ENCODE measurements around the gene CREB5.

The CREB5 gene

DNA sequence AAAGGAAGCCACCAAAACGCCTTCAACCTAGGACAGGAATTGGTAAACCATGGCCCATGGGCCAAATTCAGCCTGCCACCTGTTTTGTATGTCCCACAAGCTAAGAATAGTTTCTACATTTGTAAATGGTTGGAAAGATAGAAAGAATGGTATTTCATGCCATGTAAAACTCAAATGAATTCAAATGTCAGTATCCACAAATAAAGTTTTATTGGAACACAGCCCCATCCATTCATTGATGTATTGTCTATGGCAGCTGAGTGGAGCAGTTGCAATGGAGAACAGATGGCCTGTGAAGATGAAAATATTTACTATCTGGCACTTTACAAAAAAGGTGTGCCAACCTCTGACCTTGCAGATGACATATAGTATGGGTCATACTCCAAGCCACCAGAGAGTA lies 236.9 kb downstream of the CREB5 start:
- DNase-seq: no peak

DNA sequence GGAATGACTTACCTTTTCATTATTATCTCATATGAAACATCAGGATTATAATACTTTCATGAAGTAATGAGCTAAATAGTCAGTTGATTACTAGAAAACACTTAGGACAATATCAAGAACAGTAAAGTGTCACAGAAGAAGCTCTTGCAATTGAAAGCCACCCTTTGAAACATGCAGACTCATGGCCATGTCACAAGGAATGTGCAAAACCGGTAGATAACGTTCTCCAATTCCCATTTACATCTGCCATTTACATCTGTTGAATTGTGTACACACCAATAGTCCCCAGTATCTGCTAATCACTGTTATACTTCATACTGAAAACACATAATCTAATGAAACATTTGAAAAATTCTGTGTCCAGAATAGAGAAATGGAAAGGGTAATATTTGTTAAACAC lies 237.5 kb downstream of the CREB5 start:
- DNase-seq: no peak

DNA sequence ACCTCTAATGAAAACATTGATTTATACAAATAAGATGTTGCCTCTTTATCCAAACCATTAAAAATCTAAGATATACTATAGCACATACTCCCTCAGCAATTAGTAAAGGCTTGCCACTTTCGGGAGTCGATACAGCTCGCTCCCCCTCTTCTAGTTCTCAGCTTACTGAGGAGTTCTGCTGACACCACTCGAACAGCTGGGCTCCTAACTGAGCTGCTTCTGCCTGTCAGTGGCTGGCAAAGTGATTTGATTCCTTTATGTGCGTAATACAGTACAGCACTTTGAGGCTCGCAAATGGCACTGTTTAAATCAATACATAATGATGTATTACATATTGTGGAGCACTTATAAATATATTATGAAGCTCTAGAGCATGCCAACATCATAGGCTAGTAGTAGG lies 241.8 kb downstream of the CREB5 start:
- DNase-seq: no peak

DNA sequence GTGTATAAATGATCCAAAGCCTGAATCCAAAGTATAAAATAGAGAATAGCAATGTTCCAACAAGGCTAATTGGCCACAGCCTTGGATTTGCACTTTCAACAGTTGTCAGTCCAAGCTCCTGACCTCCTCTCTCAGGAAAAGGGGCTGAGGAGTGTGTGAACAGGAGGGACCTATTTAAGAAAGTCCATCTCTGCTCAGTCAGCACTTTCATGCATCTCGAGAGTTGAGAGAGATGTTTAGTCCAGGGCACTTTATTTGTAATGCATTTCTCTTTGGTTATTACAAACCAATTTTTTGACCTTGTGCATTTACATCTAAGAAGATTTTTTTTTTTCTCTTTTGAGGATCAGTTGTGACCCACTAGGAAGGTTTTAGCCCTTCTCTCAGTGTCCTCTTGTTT lies 244.2 kb downstream of the CREB5 start:
- no peak for DNase-seq

DNA sequence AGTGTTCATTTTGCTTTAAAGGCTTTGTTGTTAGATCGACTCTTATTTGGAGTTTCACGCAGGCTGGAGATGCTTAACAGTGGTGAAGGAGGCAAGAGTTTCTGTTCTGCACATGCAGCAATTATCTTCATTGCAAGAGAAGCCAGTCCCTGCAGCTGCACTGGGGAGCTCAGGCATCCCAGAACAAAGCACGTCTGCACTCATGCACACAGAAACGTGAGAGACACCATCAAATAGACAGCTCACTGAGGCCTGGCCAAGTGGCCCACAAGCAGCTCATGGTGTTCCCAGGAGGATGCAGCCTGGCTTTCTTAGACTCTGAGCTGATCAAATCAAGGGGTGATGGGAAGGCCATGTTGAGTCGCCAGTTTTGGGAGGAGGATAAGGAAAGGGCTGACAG lies 246.1 kb downstream of the CREB5 start:
- no peak for DNase-seq

DNA sequence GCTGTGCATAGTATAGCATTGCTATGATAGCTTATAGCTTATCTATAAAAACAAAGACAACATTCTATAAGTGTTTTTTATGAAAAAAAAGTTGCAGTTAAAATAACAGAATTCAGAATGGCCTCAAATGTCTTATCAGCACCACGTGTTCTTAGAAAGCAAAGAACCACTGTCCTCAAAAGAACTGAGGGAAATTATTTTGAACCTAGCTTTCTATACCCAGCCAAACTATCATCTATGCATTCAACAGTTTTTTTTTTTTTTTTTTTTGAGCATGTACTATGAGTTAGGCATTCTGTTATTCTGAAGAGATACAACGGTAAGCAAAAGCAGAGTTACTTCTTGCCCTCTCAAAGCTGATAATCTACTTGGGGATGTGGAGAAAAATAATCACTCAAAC lies 247.8 kb downstream of the CREB5 start:
- DNase-seq: no peak

DNA sequence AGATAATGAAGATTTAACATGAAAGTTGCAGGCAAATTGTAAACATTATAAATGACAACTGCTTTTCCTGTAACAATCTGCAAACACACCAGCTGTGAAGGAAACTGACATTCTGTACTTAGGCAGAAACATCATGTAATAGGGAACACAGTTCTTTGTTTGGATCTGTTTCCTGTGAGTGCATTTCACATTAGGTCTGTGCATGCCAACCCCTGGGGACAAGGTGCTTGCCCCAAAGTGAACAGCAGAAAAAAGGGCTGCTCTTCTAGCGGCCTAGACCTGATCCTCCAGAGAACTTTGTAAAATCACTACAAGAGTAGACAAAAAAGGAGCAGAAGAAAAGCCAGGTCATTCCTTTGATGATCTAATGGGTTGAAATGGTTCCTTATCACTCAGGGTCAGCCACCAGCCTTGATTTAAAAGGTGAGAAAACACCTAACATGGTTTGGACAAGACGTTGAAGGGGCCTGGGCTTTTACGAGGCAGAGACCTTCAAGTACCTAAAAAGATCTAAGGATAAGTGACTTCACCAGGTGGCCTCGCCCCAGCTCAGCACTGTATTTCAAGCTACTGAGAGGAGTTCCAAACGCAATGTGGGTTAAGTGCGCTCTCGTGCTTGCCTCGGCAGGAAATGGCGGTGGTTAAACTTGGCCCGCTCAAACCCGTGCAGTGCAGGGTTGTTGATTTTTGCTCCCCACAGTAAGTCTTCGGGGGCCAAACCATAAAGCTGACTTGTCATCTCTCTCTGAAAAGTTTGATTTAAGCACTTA lies 249.7 kb downstream of the CREB5 start:
- no peak for DNase-seq

DNA sequence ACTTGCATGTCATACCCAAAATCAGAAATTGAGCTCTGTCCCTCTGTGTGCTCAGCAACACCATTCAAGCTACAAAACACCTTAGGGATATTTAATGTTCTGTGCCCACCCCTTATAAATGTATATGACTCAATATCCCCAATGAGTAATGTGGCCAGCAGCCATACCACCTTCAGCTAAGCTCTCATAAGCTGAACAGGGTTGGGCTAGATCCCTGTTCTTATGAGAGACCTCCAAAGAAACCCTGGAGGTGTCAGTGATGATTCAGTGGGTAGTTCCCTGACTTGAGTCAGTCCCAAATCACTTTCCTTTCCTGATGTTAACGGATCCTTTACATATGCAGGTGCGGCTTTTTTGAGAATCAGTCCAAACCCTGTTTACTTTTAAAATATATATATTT lies 253.8 kb downstream of the CREB5 start:
- DNase-seq: no peak

DNA sequence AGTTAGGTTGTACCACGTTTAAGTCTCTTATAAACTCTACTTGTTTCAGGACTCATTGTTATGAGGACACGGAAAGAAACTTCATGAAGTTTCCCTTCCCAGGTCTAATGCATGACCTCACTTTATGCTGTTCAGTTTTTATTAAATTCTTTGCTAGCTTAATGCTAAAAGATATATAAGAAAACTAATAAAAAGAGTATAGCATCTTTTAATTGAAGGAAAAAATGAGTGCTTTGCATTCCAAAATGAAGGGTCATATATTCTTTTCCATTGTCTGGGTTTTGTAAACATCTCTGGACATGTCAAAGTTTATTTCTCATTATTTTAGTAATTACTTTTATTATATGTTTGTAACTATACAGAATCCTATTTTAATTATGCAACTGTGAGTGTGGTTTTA lies 255.8 kb downstream of the CREB5 start:
- DNase-seq: no peak

DNA sequence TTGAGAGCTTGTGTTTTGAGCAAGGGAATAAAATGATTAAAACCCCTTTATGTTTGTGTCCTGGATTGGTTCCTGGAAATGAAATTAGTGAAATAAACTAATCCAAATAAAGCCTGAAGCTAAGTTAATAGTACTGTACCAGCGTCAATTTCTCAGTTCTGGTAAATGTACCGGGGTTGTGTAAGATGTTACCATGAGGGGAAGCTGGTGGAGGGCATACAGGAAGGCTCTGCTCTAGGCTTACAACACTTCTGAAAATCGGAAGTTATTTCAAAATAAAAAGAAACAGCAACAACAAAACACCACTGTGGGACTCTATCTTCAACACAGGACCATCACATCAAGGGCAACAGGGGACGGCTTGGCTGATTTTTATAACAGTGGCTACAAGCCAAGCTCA lies 257.0 kb downstream of the CREB5 start:
- DNase-seq: no peak

DNA sequence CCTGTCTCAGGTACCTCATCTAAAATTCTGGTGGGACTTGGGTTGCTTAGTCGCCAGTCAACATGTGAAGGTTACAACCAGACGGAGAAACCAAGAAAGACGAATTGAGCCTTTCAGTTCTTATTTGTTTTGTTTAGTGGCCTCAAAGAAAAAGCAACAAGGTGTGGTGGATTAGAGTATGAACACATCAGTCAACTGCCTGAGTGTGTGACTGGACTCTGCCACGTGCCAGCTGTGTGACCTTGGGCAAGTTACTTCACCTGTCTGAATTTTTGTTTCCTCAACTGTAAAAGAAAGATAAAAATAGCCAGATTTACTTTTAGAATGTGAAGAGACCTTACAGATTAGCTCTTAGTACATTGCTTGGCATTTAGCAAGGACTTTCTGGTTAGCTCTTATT lies 259.2 kb downstream of the CREB5 start:
- DNase-seq: no peak

DNA sequence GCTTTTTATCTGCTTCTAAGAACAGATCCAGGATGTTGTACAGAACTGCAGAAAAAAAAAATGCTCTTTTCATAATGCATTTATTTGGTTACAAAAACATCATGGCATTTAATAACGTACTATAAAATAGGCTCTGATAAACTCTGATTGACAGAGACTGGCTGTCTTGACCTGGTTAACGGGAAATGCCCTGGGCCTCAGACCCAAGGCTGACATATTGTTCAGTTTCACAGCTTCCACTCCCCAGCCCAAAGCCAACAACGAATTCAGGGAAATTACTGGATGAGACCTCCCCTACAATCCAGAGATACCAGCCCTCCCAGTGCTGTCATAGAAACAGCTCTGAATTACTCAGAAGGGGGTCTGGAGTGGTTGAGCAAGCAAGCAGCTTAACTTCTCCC lies 260.1 kb downstream of the CREB5 start:
- DNase-seq: peak; percentile 15

DNA sequence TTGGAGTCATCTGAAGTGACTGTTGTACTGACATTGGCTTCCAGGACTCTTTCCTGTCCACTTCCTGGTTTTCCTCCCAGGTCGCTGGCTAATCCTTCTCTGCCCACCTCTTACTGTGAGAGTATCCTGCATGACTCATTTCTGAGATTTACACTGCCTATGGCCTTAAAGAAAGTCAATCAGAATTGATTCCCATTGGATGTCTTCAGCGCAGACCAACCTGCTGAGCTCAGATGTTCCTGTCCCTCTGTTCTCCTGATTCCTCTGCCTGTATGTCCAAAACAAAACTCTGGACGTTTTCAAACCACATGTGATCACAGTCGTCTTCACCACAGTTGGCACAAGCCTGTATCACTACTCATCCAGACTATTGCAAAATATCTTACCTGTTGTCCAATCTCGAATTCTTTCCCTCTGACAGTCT lies 262.1 kb downstream of the CREB5 start:
- no peak for DNase-seq

DNA sequence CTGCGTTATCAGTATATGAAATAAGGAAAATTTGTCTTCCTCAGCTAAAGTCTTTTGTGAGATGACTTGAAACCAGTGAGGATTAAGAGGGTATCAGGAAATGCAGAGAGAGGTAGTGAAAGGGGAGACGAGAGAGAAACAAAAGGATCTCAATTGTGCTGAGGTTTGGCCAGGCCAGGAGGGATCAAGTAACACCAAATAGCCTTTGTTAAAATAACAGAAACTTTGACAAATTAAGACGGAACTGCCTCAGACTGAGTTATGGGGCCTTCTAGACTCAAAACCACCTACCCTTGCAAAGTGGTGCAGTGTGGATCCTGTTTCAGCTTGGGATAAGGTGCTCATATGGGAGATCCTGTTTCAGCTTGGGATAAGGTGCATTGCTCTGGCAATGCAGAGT lies 263.1 kb downstream of the CREB5 start:
- DNase-seq: no peak

DNA sequence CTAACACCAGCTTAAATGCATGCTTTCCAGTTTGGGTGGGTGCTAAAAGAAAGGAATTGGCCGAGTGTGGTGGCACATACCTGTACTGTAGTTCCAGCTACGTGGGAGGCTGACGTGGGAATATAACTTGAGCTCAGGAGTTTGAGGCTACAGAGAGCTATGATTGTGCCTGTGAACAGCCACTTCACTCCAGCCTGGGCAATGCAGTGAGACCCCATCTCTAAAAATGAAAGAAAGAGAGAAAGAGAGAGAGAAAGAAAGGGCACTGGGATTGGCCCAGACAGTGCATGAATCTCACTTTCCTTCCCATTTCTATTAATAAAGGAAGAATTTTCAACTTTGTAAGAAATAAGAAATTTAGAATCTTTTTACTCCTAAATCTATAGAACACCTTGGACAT lies 265.4 kb downstream of the CREB5 start:
- no peak for DNase-seq

DNA sequence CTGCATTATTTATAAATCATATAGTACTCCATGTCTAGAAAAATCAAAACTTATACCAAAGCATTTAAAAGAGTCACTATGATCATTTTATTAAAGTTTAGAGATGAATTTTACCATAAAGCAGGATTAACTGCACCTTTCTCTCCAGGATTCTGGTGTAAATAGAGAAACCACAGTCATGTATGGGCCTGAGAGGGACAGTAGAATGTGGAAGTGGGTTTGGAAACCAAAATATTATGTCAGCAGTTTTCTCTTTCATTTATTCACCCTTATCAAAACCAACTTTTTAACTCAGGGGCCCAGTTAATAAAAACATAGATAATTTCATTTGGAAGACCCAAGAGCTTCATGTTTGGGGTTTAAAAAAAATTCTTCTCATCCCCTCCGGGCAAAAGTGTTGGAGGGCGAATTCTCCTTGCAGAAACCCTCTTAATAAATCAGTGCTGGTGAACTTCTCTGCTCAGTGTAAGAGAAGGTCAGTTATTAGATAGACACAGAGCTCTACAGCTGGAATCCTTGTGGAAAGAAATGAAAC lies 266.2 kb downstream of the CREB5 start:
- peak; percentile 11 for DNase-seq

DNA sequence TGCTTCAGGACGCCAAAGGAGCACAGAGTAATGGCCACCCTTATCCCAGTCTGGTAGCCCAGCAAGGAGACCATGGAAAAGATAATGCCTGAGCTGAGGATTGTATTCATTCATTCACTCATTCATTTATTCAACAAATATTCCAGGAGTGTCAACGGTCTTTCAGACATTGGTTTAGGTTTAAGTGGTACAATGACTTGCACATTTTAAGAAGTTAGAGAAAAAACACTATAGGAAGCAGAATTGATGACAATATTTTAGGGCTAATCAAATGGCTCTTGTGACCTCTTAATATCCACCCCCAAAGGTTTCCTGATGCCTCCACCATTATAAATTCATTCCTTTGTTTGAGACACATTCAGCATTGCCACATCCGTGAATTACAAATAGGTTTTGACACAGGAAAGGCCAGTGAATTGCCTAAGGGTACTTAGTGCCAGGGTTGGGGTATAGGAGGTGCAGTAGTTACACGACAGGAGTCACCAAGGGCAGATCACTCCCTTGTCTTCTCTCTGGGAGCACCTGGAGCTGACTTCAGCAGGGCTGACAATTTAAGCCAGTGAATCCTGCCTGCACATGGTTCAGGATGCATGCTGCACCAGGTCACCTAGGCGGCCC lies 269.5 kb downstream of the CREB5 start:
- DNase-seq: no peak

DNA sequence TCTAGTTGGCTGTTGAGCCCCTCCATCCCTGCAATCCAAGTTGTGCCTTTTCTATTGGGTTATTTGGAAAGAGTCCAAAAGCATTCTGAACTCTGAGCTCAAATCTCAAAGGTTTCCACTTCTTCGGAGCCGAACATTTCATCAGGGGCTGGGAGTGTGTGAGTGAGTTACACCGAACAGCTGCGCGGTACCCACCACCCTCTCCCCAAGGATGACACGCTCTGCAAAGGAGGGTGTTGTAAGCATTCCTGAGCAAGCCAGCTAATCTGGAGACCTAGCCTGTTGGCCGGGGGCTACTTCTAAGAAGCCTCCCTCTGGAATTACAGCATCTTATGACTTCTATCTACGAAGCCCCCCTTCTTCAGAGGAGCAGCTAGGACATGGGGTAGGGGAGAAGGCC lies 270.5 kb downstream of the CREB5 start:
- no peak for DNase-seq

DNA sequence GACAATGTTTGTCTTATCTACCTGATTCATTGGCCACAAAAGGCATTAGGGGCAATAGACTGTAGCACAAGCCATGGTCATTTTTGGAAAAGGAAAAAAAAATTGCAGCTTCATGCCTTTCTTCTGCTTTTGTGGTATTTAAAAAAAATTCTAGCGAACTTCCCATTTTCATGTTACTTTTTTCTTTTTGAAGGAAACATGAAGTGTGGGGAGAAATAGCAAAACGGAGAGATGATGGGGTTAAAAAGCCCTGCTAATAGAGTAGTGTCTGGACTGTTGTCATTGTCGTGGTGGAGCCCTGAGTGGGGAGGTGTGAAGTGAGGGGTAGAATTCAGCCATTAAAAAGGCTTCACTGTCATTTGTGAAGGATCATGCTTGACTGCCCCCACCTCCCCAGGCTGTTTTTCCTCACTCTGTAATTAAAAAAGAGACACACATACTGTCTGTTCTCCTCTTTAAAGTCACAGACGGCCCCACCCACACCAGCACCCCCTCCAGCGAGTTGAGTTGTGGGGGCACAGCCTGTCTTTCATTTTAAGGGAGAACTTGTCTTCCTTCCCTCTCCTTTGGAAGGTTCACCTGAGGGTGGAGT lies 272.4 kb downstream of the CREB5 start:
- DNase-seq: no peak

DNA sequence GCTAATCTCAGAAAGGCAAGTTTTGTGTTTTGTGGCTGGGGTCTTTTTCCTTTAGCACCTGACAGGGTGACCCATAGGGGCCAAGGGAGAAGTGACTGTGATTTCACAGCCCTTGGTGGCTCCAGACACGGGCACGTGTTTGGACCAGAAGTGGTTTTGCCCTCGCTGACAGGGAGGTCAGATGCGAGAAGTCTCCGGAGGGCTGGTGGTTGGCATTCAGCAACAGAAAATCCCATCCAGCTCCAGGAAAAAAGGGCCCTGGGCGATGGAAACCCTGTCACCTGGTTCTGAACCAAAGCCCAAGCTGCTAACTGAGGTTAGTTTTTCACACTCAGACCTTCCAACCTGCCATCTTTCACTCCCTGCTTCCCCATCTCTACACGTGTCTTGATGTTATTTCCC lies 272.9 kb downstream of the CREB5 start:
- DNase-seq: no peak

DNA sequence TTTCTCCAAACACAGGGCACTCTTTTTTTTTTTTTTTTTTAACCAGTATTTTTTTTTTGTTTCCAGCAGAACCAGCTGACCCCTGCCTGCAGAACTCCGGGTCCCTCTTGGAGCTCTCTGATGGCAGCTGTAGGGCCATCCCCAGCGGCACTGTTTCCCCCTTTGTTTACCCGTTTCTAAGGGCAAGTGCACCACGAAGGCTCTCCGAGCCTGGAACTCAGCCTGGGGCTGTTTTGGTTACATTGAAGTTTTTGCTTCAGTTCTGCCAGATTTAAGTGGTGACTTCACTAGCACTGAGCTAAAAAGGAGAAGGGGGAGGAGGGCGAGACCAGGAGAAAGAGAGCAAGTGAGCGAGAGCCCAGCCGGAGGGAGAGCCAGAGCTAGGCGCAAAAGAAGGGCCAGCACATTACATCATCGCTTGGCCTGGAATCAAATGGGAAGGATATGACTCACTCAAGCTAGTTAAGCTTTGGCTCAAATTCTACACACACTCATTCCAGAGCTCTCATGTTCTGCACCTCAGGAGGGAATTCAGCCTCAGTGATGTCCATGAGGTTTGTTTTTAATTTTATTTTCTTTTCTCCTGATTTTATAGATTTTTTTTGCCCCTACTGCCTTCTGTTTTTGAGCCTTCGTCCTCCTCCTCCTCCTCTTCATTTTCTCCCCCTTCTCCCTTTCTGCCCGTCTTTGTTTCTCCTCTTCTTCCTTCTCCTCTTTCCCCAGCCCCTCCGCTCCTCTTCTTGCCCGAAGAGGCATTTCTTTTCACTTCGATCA lies 273.5 kb downstream of the CREB5 start:
- peak; percentile 99 for DNase-seq

DNA sequence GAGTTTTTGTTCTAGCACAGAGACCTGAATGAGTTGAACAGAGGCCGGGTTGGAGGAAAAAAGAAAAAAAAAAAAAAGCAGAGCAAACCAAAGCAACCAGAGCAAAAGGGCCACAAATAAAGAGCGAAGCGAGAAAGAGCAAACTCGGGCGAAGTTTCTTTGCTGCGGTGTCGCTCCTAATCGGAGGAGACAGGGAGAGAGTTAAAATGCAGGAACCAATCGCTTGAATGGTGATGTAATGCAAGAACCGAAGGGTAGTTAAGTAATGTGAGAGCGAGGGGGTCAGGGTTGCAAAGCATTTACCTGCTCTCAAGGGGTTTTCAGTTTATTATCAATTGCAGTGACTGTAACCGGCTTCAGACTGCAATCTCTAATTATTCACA lies 274.1 kb downstream of the CREB5 start:
- DNase-seq: peak; percentile 77

DNA sequence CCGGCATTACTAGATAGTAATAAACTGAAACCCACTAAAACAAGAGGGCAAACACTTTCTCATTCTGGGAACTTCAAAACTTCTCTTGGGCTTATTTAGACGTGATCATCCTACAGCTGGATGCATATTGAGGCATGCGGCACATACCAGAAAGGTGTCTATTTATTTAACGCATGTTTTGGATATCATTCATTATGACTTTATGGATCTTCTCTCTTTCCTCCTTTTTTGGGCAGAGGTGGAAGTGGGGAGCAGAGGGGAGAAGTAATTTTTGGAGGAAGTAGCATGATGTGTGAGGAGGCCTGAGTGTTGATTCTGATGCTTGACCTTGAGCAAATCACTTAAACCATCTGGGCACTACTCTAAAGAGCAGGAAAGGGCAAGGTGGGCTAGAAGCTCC lies 275.2 kb downstream of the CREB5 start:
- DNase-seq: no peak

All from fibroblast of skin of scalp (primary cell).